Transverse colon (tissue), 4 donors: ENCODE measurements around the gene SERPINB12.

Experiments
- CTCF ChIP-seq, 5 experiments: fragments of 200-600 bp in 3 of 5; fragments of 450-650 bp in 2 of 5; sonication (generic) in 3 of 5; IDR thresholded peaks; 1 replicate in 2 of 5; 2 replicates in 3 of 5; pipeline ENCODE4 v1.5.1; 2016 to 2017; ENCODE audit warnings: antibody characterized with exemption in 5 of 5, inconsistent platforms in 3 of 5, mild to moderate bottlenecking in 2 of 5, moderate library complexity in 1 of 5
- POLR2AphosphoS5 ChIP-seq, 3 donors: sonication (generic); formaldehyde crosslinking; IDR thresholded peaks; one replicate each; pipeline ENCODE4 v1.6.1; 2016; ENCODE audit warnings: antibody characterized with exemption in 3 of 3

GRCh38 chr18:63596964-63597363 lies 54.8 kb downstream of the SERPINB12 start:
- TF ChIP-seq POLR2AphosphoS5 (IDR thresholded peaks at IDR 0.05) (no peak), CTCF (IDR thresholded peaks at IDR 0.05) (no peak)
